HEK293T (cell line): ENCODE measurements around the gene LGALS7.

Source experiments
- BHLHE40 ChIP-seq: fragments of 450-650 bp; IDR thresholded peaks from 2 replicates; pipeline ENCODE4 v1.6.1; 2016; ENCODE audit warnings: mild to moderate bottlenecking, moderate library complexity, borderline replicate concordance
- ELF4 ChIP-seq: fragments of 450-650 bp; IDR thresholded peaks from 2 replicates; pipeline ENCODE4 v1.6.1; 2017; ENCODE audit warnings: antibody characterized with exemption
- FOXK2 ChIP-seq: fragments of 450-650 bp; IDR thresholded peaks from 2 replicates; pipeline ENCODE4 v1.6.1; 2016; ENCODE audit warnings: mild to moderate bottlenecking
- FOXM1 ChIP-seq: fragments of 450-650 bp; IDR thresholded peaks from 2 replicates; pipeline ENCODE4 v1.6.1; 2017; ENCODE audit warnings: mild to moderate bottlenecking, borderline replicate concordance
- L3MBTL2 ChIP-seq: fragments of 450-650 bp; conservative IDR thresholded peaks from 2 replicates; pipeline ENCODE4 v1.6.1; 2016; ENCODE audit warnings: mild to moderate bottlenecking
- NFRKB ChIP-seq: fragments of 450-650 bp; IDR thresholded peaks from 2 replicates; pipeline ENCODE4 v1.6.1; 2016; ENCODE audit warnings: mild to moderate bottlenecking, moderate library complexity
- SP1 ChIP-seq: fragments of 450-650 bp; IDR thresholded peaks from 2 replicates; pipeline ENCODE4 v1.6.1; 2017
- SUZ12 ChIP-seq: fragments of 450-650 bp; IDR thresholded peaks from 2 replicates; pipeline ENCODE4 v1.6.1; 2016; ENCODE audit warnings: mild to moderate bottlenecking

- TF ChIP-seq FOXM1 = no peak
- no peak for TF ChIP-seq SUZ12
- TF ChIP-seq FOXK2 = no peak
- no peak for TF ChIP-seq L3MBTL2
- TF ChIP-seq NFRKB = no peak
- TF ChIP-seq ELF4 = no peak
- no peak for TF ChIP-seq BHLHE40
- TF ChIP-seq SP1 = no peak
Observed at GRCh38 chr19:38793671-38794070, 20.4 kb upstream of the LGALS7 start.
